Breast epithelium (tissue), 4 donors: Measurements from ENCODE around the gene SCN2B. TPM values are rescaled to one million over a fixed set of nuclear protein-coding genes. Genes with fewer than 3 reads are reported as not detected.

Experiments
- DNase-seq, 2 donors: peaks; one replicate each; pipeline ENCODE4 v3.0.0-alpha.2; 2019; ENCODE audit warnings: low spot score in 2 of 2
- H3K27ac ChIP-seq, 2 donors: fragments of 200-600 bp; sonication (generic) in 1 of 2; one replicate each; pipeline ENCODE4 v1.5.1; 2016 to 2019; ENCODE audit warnings: mild to moderate bottlenecking in 1 of 2
- H3K27me3 ChIP-seq, 2 donors: fragments of 200-600 bp; sonication (generic) in 1 of 2; one replicate each; pipeline versions ENCODE4 v1.5.1 to v1.6.0; 2017 to 2019; ENCODE audit warnings: control low read depth in 1 of 2, mild to moderate bottlenecking in 1 of 2
- H3K36me3 ChIP-seq: fragments of 200-600 bp; one replicate; pipeline ENCODE4 v1.5.1; 2019
- H3K4me1 ChIP-seq, 2 donors: fragments of 200-600 bp; sonication (generic); one replicate each; pipeline ENCODE4 v1.5.1; 2016 to 2019; ENCODE audit warnings: control low read depth in 1 of 2
- H3K4me3 ChIP-seq, 3 donors: fragments of 200-600 bp; sonication (generic); 1 replicate in 2 of 3; 2 replicates in 1 of 3; pipeline ENCODE4 v1.5.1; 2016 to 2019; ENCODE audit warnings: mild to moderate bottlenecking in 3 of 3, moderate library complexity in 2 of 3
- H3K9me3 ChIP-seq, 2 donors: fragments of 200-600 bp; sonication (generic) in 1 of 2; one replicate each; pipeline ENCODE4 v1.5.1; 2016 to 2019; ENCODE audit warnings: control low read depth in 1 of 2
- POLR2A ChIP-seq: fragments of 450-650 bp; IDR thresholded peaks from one replicate; pipeline ENCODE4 v1.6.1; 2016; ENCODE audit warnings: antibody characterized with exemption, mild to moderate bottlenecking, moderate library complexity
- POLR2AphosphoS5 ChIP-seq, 3 donors: sonication (generic); formaldehyde crosslinking; IDR thresholded peaks; one replicate each; pipeline ENCODE4 v1.6.1; 2017; ENCODE audit warnings: antibody characterized with exemption in 3 of 3
- intact Hi-C: fragments of 100-400 bp; cut with DNase I; formaldehyde crosslinking; loops from one replicate; pipeline ENCODE4 v1.15.1; 2023; ENCODE audit warnings: low total_unique reads
- total RNA-seq, 3 donors: library from RNA; depleted of rRNA; stranded (reverse); fragments of >200 nt; gene quantifications; one replicate each; pipeline ENCODE4 v1.1.0, GENCODE V29; 2016
- TF ChIP-seq, protein P1 (sequence below), 3 donors: fragments of 450-650 bp; IDR thresholded peaks; one replicate each; pipeline ENCODE4 v1.5.1; 2016 to 2017; ENCODE audit warnings: antibody characterized with exemption in 3 of 3, mild to moderate bottlenecking in 3 of 3, moderate library complexity in 3 of 3

Gene SCN2B
- total RNA-seq, 3 donors from 2014 or later, result under 0.01 to 0.88 (median 0.16) TPM

DNA sequence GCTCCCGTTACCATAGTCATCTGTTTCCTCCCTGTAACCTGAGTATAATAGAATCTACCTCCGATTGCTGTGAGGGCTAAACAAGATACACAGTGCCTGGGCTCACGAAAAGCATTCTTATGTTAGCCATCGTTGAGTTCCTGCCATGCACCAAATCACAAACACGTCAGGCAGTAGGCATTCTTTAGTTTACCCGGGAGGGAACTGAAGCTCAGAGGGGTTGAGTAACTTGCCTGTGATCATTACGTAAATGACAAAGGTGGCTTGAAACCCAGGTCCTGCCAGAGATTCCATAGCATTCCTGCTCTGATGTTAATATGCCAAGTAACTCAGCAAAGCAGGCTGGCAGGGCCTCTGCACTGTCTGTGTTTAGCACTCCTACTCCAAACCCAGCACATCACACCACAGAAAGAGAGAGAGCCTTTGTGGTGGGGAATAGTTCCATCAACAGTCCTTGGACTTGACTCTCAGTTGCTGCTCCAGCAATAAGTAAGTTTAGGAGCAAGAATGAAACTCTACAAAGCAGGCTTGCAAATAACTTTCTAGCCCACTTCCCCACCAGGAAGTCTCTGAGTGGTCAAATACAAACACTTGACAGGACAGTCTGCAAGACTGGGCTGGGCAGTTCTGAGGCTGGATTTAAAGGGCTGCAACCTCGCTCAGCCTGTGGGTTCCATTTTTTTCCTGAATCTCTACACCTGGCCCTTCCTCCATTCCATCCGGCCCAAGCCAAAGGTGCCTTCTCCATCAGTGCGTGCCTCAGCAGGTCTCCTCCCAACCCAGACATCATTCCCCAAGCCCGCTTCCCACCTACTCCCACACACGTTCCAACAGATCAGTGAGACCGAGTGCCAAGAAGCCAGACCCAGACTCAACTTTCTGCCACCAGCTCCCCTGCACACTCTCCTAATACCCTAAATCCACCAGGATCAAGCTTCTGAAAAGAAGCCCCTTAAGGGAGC lies 1.1 kb downstream of the SCN2B start:
- H3K27me3 ChIP-seq, result no peaks in the 10 kb centered on the region
- peak in 1 of 2 donors; percentile 45 for DNase-seq
- TF ChIP-seq, protein P1, sequence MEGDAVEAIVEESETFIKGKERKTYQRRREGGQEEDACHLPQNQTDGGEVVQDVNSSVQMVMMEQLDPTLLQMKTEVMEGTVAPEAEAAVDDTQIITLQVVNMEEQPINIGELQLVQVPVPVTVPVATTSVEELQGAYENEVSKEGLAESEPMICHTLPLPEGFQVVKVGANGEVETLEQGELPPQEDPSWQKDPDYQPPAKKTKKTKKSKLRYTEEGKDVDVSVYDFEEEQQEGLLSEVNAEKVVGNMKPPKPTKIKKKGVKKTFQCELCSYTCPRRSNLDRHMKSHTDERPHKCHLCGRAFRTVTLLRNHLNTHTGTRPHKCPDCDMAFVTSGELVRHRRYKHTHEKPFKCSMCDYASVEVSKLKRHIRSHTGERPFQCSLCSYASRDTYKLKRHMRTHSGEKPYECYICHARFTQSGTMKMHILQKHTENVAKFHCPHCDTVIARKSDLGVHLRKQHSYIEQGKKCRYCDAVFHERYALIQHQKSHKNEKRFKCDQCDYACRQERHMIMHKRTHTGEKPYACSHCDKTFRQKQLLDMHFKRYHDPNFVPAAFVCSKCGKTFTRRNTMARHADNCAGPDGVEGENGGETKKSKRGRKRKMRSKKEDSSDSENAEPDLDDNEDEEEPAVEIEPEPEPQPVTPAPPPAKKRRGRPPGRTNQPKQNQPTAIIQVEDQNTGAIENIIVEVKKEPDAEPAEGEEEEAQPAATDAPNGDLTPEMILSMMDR (IDR thresholded peaks at IDR 0.05), result no peak
- no peak for TF ChIP-seq POLR2A
- no peak for TF ChIP-seq POLR2AphosphoS5 (IDR thresholded peaks at IDR 0.05)
- peaks cover 3 to 7% of the 10 kb centered on the region in 2 donors for H3K4me1 ChIP-seq
- no peaks in the 10 kb centered on the region for H3K9me3 ChIP-seq
- intact Hi-C loops, result no loop called here
- H3K4me3 ChIP-seq, result peak overlapping the region; percentile 34 to 61 (median 48)
- H3K27ac ChIP-seq, result peak overlapping the region; percentile 12 to 58
- H3K36me3 ChIP-seq, result no peaks in the 10 kb centered on the region

DNA sequence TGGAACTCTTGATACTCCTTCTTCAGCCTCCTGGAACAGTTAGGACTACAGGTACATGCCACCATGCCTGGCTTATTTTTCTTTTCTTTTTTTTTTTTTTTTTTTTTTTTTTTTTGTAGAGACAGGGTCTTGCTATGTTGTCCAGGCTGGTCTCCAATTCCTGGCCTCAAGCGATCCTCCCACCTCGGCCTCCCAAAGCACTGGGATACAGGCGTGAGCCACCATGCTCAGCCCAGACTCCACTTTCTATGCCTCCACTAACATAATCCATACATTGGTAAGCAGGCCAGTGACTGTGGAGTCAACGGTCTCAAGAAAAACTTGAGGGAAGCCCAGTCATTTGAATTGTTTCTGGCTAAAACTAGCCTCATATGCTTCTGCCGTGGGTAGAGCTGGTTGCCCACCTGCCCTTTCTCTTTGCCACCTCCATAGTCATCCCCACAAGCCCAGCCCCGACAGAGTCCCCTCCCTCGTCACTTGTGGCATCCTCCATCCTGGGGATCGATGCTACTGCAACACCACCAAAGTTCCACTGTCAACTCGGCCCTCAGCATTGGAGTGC lies 2.4 kb downstream of the SCN2B start:
- no peak for DNase-seq
- H3K36me3 ChIP-seq, result no peaks in the 10 kb centered on the region
- H3K27me3 ChIP-seq, result no peaks in the 10 kb centered on the region
- peak overlapping the region in 1 of 2 donors; percentile 58 for H3K27ac ChIP-seq
- H3K4me3 ChIP-seq, result no peak overlapping the region
- TF ChIP-seq, protein P1 (IDR thresholded peaks at IDR 0.05), result no peak
- TF ChIP-seq POLR2AphosphoS5 (IDR thresholded peaks at IDR 0.05), result no peak
- no peak for TF ChIP-seq POLR2A
- no peaks in the 10 kb centered on the region for H3K9me3 ChIP-seq
- intact Hi-C loops, result no loop called here
- H3K4me1 ChIP-seq, result peaks cover 0 to 7% of the 10 kb centered on the region in 2 donors

DNA sequence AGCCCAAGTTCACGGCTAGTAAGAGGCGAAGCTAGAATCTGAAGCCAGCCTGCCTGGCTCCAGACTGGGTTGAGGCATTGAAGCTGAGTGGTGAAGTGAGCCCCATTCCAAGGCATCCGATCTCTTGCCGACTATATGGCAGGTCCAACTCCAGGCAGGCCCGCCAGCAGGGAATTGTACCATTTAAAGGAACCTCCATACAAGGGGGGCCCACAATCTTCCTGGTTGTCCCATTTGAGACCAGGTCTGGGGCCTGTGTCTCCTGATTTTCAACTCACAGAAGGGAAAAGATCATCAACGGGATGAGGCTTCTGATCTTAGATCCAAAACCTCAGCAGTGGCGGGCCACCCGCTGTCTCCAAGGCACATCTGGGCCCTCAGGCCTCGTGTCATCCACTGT lies 4.1 kb downstream of the SCN2B start:
- Histone ChIP-seq H3K27me3 (no peaks in the 10 kb centered on the region), H3K4me3 (no peak overlapping the region), H3K9me3 (no peaks in the 10 kb centered on the region), H3K27ac (no peak overlapping the region), H3K4me1 (peaks cover 0 to 7% of the 10 kb centered on the region in 2 donors), H3K36me3 (no peaks in the 10 kb centered on the region)
- TF ChIP-seq, protein P1 (IDR thresholded peaks at IDR 0.05), result no peak
- no peak for TF ChIP-seq POLR2A
- no peak for TF ChIP-seq POLR2AphosphoS5 (IDR thresholded peaks at IDR 0.05)
- intact Hi-C loops, result no loop called here
- no peak for DNase-seq

DNA sequence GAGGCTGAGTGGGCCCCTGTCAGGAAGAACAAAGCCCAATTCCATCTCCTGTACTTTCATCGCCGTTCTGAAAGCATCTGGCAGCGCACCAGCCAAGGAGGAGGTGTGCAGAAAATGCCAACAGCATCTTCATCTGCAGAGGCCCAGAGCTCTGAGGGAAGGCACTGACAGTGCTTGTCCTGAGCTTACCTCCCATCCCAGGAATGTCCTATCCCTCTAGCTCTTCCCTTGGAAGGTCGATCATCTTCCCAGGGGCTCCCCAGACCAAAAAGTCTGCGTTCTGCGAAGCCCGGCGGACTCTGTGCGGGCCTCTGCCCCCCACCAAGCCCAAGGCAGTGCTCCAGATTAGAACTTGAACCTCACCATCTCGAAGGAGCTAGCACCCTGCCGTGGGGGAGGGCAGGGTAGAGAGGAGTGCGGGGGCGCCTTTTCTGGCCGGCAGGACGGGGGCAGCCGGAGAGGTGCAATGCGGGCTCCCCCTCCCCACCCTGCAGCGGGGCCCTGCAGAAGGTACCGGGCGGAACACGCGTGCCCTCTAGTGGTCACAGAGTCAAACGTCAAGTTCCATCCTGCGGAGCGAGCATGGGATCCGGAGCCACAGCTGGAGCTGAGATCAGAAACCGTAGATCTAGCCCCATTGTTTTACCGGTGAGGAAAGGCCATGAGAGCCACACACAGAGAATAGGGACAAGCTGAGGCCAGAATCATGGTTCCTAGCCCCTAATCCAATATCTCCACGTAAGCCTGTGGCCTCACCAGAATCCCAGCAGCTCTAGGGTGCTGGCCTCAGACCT lies 5.0 kb downstream of the SCN2B start:
- DNase-seq, result peak in 1 of 2 donors; percentile 74
- Histone ChIP-seq H3K4me1 (peaks cover 0 to 7% of the 10 kb centered on the region in 2 donors), H3K27ac (no peak overlapping the region), H3K9me3 (no peaks in the 10 kb centered on the region), H3K4me3 (peak overlapping the region in 2 of 3 donors; percentile 27 to 34), H3K36me3 (no peaks in the 10 kb centered on the region), H3K27me3 (no peaks in the 10 kb centered on the region)
- no peak for TF ChIP-seq POLR2A
- TF ChIP-seq, protein P1 (IDR thresholded peaks at IDR 0.05), result peak; percentile 47 to 84 (median 81)
- no peak for TF ChIP-seq POLR2AphosphoS5 (IDR thresholded peaks at IDR 0.05)
- intact Hi-C loops, result no loop called here
